Myocyte (in vitro differentiated cells): ENCODE data around the gene CCM2L. TPM values are rescaled to one million over a fixed set of nuclear protein-coding genes. Genes with fewer than 3 reads are reported as not detected.

Experiments
- total RNA-seq: library from RNA; depleted of rRNA; stranded (reverse); fragments of >200 nt; gene quantifications from 2 replicates; pipeline ENCODE4 v1.2.3, GENCODE V29; 2014

The CCM2L gene
- total RNA-seq, 1 donor from 2014 or later, result not detected

Other genes starting within 250 kb of the CCM2L start
- gene MYLK2, start 191.1 kb upstream of the CCM2L start, total RNA-seq, result 0.10 and 0.13 TPM in 2 replicates
- 0.56 and 0.99 TPM in 2 replicates for gene FOXS1, start 164.8 kb upstream of the CCM2L start, total RNA-seq
- gene DUSP15, start 139.9 kb upstream of the CCM2L start, total RNA-seq, result 0.64 and 0.68 TPM in 2 replicates
- gene TTLL9, start 139.8 kb upstream of the CCM2L start, total RNA-seq, result not detected in 2 replicates
- gene PDRG1, start 58.4 kb upstream of the CCM2L start, total RNA-seq, result 7.8 and 7.9 TPM in 2 replicates
- gene XKR7, start 42.3 kb upstream of the CCM2L start, total RNA-seq, result not detected in 2 replicates
- not detected in 2 replicates for gene HCK, start 41.8 kb downstream of the CCM2L start, total RNA-seq
- 41.4 and 46.4 TPM in 2 replicates for gene TM9SF4, start 99.3 kb downstream of the CCM2L start, total RNA-seq
- gene PLAGL2, start 197.3 kb downstream of the CCM2L start, total RNA-seq, result 3.2 and 3.5 TPM in 2 replicates
- gene POFUT1, start 197.4 kb downstream of the CCM2L start, total RNA-seq, result 36.7 and 44.7 TPM in 2 replicates